Chondrocyte (in vitro differentiated cells): ENCODE results near the gene PCDHGB2. TPM values are rescaled to one million over a fixed set of nuclear protein-coding genes. Genes with fewer than 3 reads are reported as not detected.

ENCODE experiments used
- DNase-seq: peaks from one replicate; pipeline ENCODE4 v3.0.0; 2021; ENCODE audit warnings: mixed read lengths, low spot score
- H3K27ac Mint-ChIP-seq: one replicate; pipeline ENCODE4 v1.8.0; 2021; ENCODE audit warnings: mild to moderate bottlenecking, moderate library complexity, mixed read lengths; ENCODE audit not compliant: unreplicated experiment
- H3K27me3 Mint-ChIP-seq: 2 replicates; pipeline ENCODE4 v1.8.0; 2021; ENCODE audit warnings: low read depth, mixed read lengths
- H3K36me3 Mint-ChIP-seq: 2 replicates; pipeline ENCODE4 v1.8.0; 2021; ENCODE audit warnings: low read depth, mixed read lengths
- H3K4me1 Mint-ChIP-seq: 2 replicates; pipeline ENCODE4 v1.8.0; 2021; ENCODE audit warnings: low read depth, mild to moderate bottlenecking, mixed read lengths
- H3K4me3 Mint-ChIP-seq: one replicate; pipeline ENCODE4 v1.8.0; 2021; ENCODE audit warnings: mild to moderate bottlenecking, moderate library complexity, mixed read lengths; ENCODE audit not compliant: unreplicated experiment
- H3K9me3 Mint-ChIP-seq: 2 replicates; pipeline ENCODE4 v1.8.0; 2021; ENCODE audit warnings: low read depth, mixed read lengths
- CTCF ChIP-seq: fragments of 200-600 bp; sonication (generic); IDR thresholded peaks from 2 replicates; pipeline ENCODE4 v1.5.0; 2021; ENCODE audit warnings: antibody characterized with exemption, mild to moderate bottlenecking, moderate library complexity
- total RNA-seq: library from RNA; stranded (reverse); gene quantifications from 3 replicates; pipeline ENCODE4 v1.2.1, GENCODE V29; 2021

The PCDHGB2 gene
- total RNA-seq, 1 donor from 2014 or later: 1.0 TPM

DNA sequence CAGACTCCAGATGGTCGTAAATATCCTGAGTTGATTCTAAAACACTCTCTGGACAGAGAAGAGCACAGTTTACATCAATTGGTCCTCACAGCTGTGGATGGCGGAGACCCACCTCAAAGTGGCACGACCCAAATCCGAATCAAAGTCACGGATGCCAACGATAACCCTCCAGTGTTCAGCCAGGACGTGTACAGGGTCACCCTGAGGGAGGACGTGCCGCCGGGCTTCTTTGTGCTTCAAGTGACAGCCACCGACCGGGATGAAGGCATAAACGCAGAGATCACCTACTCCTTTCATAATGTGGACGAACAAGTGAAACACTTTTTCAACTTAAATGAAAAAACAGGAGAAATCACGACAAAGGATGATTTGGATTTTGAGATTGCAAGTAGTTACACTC lies 891 bp downstream of the PCDHGB2 start:
- H3K27me3 Mint-ChIP-seq: no peaks in the 10 kb centered on the region
- TF ChIP-seq CTCF: no peak
- no peak overlapping the region for H3K27ac Mint-ChIP-seq
- peaks cover 18% of the 10 kb centered on the region for H3K36me3 Mint-ChIP-seq
- no peaks in the 10 kb centered on the region for H3K4me1 Mint-ChIP-seq
- H3K9me3 Mint-ChIP-seq: peaks cover 72% of the 10 kb centered on the region
- DNase-seq: no peak
- H3K4me3 Mint-ChIP-seq: no peak overlapping the region

DNA sequence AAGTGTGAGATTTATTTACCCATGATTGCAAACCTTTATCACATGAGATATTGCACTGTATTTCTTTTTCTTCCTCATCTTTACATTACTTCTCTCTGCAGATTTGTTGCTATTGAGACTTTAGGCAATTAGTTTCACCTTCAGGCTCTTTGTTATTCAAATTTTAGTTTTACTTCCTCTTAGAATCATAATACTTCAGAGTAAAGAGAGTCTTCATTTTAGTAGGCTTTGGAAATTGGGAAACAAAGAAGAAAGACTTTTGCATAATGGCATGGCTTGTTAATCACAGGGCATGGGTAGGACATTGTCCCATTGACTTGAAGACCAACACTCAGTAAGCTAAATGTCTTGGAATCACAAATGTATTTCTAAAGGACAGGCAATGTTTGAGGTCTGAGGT lies 2.9 kb downstream of the PCDHGB2 start:
- no peaks in the 10 kb centered on the region for H3K4me1 Mint-ChIP-seq
- peaks cover 12% of the 10 kb centered on the region for H3K36me3 Mint-ChIP-seq
- no peak overlapping the region for H3K27ac Mint-ChIP-seq
- no peak overlapping the region for H3K4me3 Mint-ChIP-seq
- no peaks in the 10 kb centered on the region for H3K27me3 Mint-ChIP-seq
- peaks cover 68% of the 10 kb centered on the region for H3K9me3 Mint-ChIP-seq
- no peak for DNase-seq
- TF ChIP-seq CTCF: no peak

DNA sequence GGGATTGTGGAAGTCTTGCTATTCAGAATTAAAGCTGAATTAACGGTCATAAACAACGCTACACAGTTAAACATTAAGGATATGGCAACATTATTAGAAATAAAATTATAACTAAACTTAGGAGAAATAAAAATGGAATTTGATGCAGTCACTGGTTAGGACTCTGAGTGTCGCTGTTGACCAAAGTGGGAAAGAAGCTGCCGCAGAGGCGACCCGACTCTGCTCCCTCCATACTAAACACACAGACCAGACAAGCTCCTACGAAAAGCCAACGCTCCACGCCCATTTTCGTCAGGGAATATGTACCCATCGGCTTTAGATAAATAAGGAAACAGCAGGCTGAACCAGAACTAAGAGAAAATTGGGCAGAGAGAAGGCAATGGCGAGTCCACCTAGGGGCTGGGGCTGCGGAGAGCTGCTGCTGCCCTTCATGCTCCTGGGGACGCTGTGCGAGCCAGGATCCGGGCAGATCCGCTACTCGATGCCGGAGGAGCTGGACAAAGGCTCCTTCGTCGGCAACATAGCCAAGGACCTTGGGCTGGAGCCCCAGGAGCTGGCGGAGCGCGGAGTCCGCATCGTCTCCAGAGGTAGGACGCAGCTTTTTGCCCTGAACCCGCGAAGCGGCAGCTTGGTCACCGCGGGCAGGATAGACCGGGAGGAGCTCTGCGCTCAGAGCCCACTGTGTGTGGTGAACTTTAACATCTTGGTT lies 4.3 kb downstream of the PCDHGB2 start, which contains the start of gene PCDHGA5:
PCDHGA5 (plus strand) TSS at position 211 of the 709 bp plus-strand sequence; CDS start at position 380, 169 bp downstream.
- Mint-ChIP-seq H3K4me3 (no peak within 1 kb of the TSS), H3K27me3 (no peaks in the 10 kb centered on the region), H3K36me3 (peaks cover 12% of the 10 kb centered on the region), H3K27ac (no peak within 1 kb of the TSS), H3K4me1 (no peaks in the 10 kb centered on the region), H3K9me3 (peaks cover 67% of the 10 kb centered on the region)
- TF ChIP-seq CTCF: no peak
- DNase-seq: no peak

- DNase-seq: no peak
- no peak overlapping the region for H3K4me3 Mint-ChIP-seq
- TF ChIP-seq CTCF: no peak
- H3K27ac Mint-ChIP-seq: no peak overlapping the region
- no peaks in the 10 kb centered on the region for H3K27me3 Mint-ChIP-seq
- H3K36me3 Mint-ChIP-seq: peaks cover 8% of the 10 kb centered on the region
- H3K9me3 Mint-ChIP-seq: peaks cover 62% of the 10 kb centered on the region
- no peaks in the 10 kb centered on the region for H3K4me1 Mint-ChIP-seq
These were observed 6.5 kb downstream of the PCDHGB2 start for GRCh38 chr5:141366016-141366896.
